Suppressor macrophage treated with lipopolysaccharide for 1 hour (primary cell): ENCODE results near the gene UBC.
"Not testable (repeated sequence)": the region's sequence is repeated elsewhere in the genome, so short reads cannot be mapped to it uniquely, and the experiment has no call there.

Experiments
- DNase-seq, 3 donors: peaks; one replicate each; pipeline ENCODE4 v3.0.0-alpha.2; 2020 to 2022

Gene UBC

GRCh38 chr12:124915239-124916236 lies 1.1 kb upstream of the UBC start:
- peak; percentile 77 to 89 (median 78) for DNase-seq

DNA sequence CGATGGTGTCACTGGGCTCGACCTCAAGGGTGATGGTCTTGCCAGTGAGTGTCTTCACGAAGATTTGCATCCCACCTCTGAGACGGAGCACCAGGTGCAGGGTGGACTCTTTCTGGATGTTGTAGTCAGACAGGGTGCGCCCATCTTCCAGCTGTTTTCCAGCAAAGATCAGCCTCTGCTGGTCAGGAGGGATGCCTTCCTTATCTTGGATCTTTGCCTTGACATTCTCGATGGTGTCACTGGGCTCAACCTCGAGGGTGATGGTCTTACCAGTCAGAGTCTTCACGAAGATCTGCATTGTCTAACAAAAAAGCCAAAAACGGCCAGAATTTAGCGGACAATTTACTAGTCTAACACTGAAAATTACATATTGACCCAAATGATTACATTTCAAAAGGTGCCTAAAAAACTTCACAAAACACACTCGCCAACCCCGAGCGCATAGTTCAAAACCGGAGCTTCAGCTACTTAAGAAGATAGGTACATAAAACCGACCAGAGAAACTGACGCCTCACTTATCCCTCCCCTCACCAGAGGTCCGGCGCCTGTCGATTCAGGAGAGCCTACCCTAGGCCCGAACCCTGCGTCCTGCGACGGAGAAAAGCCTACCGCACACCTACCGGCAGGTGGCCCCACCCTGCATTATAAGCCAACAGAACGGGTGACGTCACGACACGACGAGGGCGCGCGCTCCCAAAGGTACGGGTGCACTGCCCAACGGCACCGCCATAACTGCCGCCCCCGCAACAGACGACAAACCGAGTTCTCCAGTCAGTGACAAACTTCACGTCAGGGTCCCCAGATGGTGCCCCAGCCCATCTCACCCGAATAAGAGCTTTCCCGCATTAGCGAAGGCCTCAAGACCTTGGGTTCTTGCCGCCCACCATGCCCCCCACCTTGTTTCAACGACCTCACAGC lies 717 bp downstream of the UBC start:
- DNase-seq: peak; percentile 90 to 93 (median 90)

GRCh38 chr12:124912529-124913287 lies 1.7 kb downstream of the UBC start:
- not testable (repeated sequence) for DNase-seq

DNA sequence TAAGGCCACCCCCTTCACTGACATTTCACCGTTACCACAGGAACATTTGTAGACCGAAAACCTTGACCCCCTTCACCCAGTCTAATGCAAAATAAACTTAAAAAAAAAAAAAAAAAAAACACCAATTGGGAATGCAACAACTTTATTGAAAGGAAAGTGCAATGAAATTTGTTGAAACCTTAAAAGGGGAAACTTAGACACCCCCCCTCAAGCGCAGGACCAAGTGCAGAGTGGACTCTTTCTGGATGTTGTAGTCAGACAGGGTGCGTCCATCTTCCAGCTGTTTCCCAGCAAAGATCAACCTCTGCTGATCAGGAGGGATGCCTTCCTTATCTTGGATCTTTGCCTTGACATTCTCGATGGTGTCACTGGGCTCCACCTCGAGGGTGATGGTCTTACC lies 2.9 kb downstream of the UBC start:
- peak in 1 of 3 donors; percentile 41 for DNase-seq

GRCh38 chr12:124910561-124911478 lies 3.6 kb downstream of the UBC start:
- peak in 2 of 3 donors; percentile 45 to 63 for DNase-seq

DNA sequence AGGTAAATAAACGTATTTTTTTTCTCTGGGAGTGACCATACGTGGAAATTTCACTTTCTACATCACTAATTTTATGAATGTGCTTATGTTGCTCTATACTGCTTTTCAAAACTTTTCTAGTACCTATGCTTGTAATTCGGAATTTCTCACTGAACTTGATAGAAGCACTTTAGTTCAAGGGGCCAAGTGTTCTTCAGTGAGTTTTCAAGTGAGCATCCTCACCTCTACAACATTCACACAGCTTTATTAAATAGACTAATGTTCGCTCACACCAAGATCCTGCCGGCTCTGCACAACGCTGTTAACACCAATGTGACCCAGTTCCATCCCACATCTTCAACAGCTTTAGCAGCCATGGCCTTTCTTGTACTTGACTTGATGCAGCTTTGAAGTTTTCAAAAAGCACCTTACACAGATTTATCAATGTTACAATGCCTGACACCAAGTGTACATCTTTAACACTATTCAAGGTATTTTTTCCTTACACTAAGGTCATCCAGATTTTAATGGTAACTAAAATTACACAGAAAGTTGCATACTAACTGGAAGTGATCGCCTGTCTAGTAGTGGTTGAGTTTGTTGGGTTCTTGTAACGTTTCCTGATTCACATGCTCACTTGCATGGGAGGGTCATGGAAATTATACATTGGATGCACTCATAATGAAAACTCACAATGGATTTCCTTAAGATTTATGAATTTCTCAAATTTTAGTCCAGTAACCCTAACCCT lies 4.5 kb downstream of the UBC start:
- DNase-seq: peak; percentile 54 to 72 (median 56)

DNA sequence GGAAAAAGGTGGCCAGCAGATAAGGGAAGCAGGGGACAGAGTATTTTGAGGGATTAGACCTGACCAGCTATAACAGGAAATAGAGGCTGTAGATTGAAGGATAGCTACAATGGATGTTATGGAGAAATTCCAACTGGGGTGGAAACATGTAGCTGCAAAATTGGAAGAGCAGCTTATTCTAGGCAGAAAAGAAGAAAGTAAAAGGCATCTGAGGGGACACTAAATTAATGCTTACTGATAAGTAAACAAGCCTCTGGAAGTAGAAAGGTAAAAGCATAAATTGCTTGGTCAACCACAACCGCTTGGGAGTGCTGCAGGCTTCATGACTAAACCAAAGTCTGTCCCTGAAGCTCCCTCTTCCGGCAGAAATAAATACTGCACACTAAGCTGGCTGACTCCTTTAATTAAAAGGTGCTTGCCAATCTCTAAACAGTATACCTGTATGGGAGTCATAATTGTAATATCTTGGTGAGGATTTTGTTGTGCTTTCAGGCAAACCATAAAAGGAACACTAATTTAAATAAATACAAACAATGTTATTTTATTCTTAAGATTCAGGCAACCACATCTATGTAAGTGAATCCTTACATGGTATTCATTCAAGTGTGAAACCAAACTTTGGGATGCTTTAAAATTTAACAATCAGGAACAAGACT lies 7.7 kb downstream of the UBC start:
- peak; percentile 91 to 95 (median 95) for DNase-seq

- peak; percentile 96 to 99 (median 99) for DNase-seq
Measured at GRCh38 chr12:124904306-124905098, 9.9 kb downstream of the UBC start.

- DNase-seq: peak in 1 of 3 donors; percentile 32
Measured at GRCh38 chr12:124902916-124903315, 11.5 kb downstream of the UBC start.

DNA sequence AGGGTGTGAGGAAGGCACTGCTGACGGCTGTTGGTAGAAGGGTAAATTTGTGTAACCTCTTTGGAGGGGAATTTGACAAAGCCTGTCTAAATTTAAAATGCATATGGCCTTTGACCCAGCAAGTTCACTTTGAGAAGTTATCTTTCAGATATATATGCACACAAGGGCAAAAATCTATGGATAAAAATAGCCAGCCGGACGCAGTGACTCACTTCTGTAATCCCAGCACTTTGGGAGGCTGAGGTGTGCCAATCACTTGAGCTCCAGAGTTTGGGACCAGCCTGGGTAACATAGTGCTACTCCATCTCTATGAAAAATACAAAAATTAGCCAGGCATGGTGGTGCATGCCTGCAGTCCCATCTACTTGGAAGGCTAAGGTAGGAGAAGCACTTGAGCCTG lies 13.4 kb downstream of the UBC start:
- peak in 1 of 3 donors; percentile 43 for DNase-seq

DNA sequence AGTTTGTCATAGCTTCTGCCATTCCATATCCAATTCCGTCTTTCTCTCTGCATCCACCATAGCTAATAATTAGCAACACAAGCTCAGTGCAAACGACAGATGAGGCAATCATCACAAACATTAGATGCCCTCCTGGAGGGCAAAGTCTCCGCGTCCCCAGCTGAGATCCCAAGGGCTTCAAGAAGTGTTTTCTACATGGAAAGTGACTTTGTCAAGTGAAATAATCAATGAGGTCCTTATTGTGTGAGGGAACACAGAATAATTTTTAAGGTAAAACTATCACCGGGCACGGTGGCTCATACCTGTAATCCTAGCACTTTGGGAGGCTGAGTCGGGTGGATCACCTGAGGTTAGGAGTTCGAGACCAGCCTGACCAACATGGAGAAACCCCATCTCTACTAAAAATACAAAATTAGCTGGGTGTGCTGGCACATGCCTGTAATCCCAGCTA lies 14.1 kb downstream of the UBC start:
- not testable (repeated sequence) for DNase-seq

DNA sequence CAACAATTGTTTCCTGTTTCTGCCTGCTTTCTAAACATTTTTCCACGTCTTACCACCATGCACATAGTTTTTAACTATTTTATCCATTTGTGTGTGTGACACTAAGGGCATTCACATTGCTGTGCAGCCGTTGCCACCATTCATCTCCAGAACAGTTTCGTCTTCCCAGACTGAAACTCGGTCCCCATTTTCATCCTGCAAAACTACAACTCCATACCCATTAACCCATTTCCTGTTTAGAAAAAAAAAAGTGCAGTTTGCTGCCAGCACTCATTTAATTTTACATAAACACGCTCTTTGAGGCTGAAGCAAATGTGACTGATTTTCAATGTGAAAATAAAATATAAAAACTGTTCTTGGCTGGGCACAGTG lies 15.5 kb downstream of the UBC start:
- DNase-seq: no peak

DNA sequence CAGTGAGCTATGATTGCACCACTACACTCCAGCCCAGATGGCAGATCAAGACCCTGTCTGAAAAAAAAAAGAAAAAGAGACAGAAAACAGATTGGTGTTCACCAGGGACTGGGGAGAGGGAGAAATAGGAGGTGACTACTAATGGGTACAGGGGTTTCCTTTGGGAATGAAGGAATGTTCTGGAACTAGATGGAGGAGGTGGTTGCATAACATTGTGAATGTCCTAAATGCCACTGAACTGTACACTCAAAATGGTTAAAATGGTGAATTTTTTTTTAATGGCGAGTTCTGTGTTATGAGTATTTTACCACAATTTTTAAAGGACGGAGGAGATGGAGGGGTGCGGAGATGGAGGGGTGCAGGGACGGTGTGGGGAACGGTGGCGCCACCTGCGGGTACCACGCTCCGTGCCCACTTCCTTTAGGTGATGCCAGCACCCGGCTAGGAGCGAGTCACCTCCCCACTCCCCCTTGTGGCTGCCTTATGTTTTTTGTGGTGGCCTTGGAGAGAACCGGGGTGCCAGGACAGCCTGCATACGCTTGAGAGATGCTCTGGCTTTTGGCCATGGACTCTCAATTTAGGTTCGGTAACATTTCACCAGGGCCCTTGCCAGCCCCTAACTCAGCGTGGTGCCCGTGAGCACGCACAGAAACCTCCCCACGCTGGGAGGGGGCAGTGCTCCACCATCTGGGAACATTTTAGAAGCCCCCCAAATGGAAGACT lies 16.1 kb downstream of the UBC start:
- DNase-seq: peak; percentile 60 to 73 (median 69)

GRCh38 chr12:124896461-124896860 lies 18.0 kb downstream of the UBC start:
- DNase-seq: no peak

DNA sequence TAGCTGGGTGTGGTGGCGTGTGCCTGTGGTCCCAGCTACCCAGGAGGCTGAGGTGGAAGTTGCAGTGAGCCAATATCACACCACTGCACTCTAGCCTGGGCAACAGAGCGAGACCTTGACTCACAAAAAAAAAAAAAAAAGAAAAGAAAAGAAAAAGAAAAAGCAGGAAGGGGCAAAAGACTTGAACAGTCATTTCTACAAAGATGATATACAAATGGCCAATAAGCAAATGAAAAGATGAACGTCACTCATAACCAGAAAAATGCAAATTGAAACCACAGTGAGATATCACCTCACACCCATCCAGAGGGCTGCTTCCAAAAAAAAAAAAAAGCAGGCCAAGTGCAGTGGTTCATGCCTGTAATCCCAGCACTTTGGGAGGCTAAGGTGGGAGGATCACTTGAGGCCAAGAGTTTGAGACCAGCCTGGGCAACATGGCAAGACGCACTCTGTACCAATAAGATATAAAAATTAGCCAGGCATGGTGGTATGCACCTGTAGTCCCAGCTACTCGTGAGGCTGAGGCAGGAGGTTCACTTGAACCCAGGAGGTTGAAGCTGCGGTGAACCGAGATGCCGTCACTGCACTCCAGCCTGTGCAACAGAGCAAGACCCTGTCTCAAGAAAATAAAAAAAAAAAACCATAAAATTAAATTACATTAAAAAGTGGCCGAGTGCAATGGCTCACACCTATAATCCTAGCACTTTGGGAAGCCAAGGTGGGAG lies 20.5 kb downstream of the UBC start:
- DNase-seq: no peak

DNA sequence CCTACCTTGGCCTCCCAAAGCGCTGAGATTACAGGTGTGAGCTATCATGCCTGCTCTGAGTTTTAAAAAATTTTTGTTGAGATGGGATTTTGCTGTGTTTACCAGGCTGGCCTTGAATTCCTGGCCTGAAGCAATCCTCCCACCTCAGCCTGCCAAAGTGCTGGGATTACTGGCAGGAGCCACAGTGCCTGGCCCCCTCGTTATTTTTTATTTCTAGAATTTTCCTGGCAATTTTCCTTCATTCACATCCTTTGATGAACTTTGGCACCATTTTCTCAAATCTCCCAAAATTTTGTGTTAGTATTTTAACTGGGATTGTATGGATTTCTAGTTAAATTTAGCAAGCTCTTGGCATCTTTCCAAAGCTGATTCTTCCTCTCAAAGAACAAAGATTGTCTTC lies 26.2 kb downstream of the UBC start:
- DNase-seq: no peak

- DNase-seq: not testable (repeated sequence)
Measured at GRCh38 chr12:124887766-124888165, 26.7 kb downstream of the UBC start.
